ENCODE results near the gene SGIP1. TPM values are rescaled to one million over a fixed set of nuclear protein-coding genes. Genes with fewer than 3 reads are reported as not detected.
A peak's percentile ranks its signal among the peaks of the same experiment; 100 is the strongest.

SGIP1 gene
- total RNA-seq, 2 experiments from 2014 or later: not detected

- Mint-ChIP-seq H3K4me1 (peaks cover 14% of the 10 kb centered on the region), H3K27ac (no peak overlapping the region), H3K9me3 (no peaks in the 10 kb centered on the region), H3K4me3 (no peak overlapping the region), H3K27me3 (peaks cover 70% of the 10 kb centered on the region), H3K36me3 (no peaks in the 10 kb centered on the region)
- no peak for DNase-seq
Observed at GRCh38 chr1:66750577-66750976, 216.6 kb downstream of the SGIP1 start.

- Mint-ChIP-seq H3K27ac (no peak overlapping the region), H3K36me3 (no peaks in the 10 kb centered on the region), H3K4me3 (no peak overlapping the region), H3K4me1 (peaks cover 14% of the 10 kb centered on the region), H3K9me3 (no peaks in the 10 kb centered on the region), H3K27me3 (peaks cover 70% of the 10 kb centered on the region)
- no peak for DNase-seq
Observed at GRCh38 chr1:66751160-66751559, 217.2 kb downstream of the SGIP1 start.

GRCh38 chr1:66752000-66752592 is 218.1 kb downstream of the SGIP1 start, which contains the start of gene DYNLT5:
DYNLT5 (plus strand) TSS chr1:66752459; CDS start chr1:66754659, 2,200 bp downstream.
- Mint-ChIP-seq H3K27ac (no peak within 1 kb of the TSS), H3K36me3 (no peaks in the 10 kb centered on the region), H3K4me3 (peak within 1 kb of the TSS; percentile 58), H3K4me1 (peaks cover 14% of the 10 kb centered on the region), H3K9me3 (no peaks in the 10 kb centered on the region), H3K27me3 (peaks cover 69% of the 10 kb centered on the region)
- DNase-seq: no peak

DNA sequence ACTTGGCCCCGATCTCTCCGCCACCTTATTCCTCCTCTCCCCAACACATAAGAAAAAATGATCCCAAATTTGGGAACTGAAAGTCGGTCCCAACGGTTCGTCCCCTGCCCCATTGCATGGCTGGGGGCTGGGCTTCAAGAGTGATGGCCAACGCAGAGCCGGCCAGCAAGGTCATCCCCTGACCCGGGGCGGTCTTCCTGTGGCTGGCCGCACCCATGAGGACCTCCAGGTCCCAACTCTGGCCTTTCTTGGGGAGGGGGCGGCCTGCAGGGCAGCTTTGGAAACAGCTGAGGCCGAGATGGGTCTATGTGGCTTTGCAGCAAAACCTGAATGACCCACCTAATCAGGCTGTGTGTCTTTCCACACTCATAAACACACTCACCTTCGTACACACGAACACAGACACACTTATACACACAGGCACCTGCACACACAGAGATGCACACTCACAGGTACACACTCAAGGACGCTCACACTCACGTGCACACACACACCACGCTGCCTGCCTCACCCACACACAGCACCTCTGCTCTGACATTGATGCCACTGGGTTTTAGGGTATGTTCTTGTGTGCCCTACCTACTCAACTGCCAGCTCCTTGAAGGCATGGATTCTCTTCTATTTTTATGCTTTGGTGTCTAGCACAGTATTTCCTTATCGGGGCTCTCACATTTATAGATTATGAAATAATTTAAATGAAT is 218.9 kb downstream of the SGIP1 start:
- no peak overlapping the region for H3K27ac Mint-ChIP-seq
- no peaks in the 10 kb centered on the region for H3K9me3 Mint-ChIP-seq
- peaks cover 14% of the 10 kb centered on the region for H3K4me1 Mint-ChIP-seq
- no peaks in the 10 kb centered on the region for H3K36me3 Mint-ChIP-seq
- peaks cover 68% of the 10 kb centered on the region for H3K27me3 Mint-ChIP-seq
- peak overlapping the region; percentile 58 for H3K4me3 Mint-ChIP-seq
- DNase-seq: no peak

GRCh38 chr1:66757722-66758240 is 223.8 kb downstream of the SGIP1 start:
- Mint-ChIP-seq H3K27ac (no peak overlapping the region), H3K4me1 (peaks cover 6% of the 10 kb centered on the region), H3K36me3 (no peaks in the 10 kb centered on the region), H3K4me3 (no peak overlapping the region), H3K27me3 (peaks cover 25% of the 10 kb centered on the region), H3K9me3 (no peaks in the 10 kb centered on the region)
- no peak for DNase-seq

GRCh38 chr1:66758241-66758755 is 224.3 kb downstream of the SGIP1 start:
- no peaks in the 10 kb centered on the region for H3K9me3 Mint-ChIP-seq
- H3K36me3 Mint-ChIP-seq: no peaks in the 10 kb centered on the region
- H3K27me3 Mint-ChIP-seq: peaks cover 20% of the 10 kb centered on the region
- H3K4me3 Mint-ChIP-seq: no peak overlapping the region
- peaks cover 3% of the 10 kb centered on the region for H3K4me1 Mint-ChIP-seq
- H3K27ac Mint-ChIP-seq: no peak overlapping the region
- no peak for DNase-seq

DNA sequence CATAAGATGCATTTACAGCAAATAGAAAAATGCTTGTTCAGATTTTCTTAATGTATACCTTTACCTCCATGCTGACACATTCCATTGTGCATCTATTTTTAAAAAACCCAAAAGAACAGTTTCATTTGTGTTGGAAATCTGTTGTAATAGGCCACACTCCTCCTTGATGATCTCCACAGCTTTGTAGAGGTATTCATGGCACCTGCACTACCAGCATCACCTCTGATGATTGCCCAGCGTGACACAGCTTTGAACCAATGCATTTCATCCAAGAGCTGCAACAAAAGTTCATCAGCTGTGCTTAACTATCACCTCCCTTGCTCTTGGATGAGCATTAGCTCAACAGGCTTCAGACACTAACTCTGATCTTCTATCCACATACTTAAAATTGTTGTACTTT is 226.6 kb downstream of the SGIP1 start:
- no peak overlapping the region for H3K4me3 Mint-ChIP-seq
- no peaks in the 10 kb centered on the region for H3K9me3 Mint-ChIP-seq
- peaks cover 6% of the 10 kb centered on the region for H3K27me3 Mint-ChIP-seq
- no peaks in the 10 kb centered on the region for H3K36me3 Mint-ChIP-seq
- no peak for DNase-seq
- H3K27ac Mint-ChIP-seq: no peak overlapping the region
- peaks cover 6% of the 10 kb centered on the region for H3K4me1 Mint-ChIP-seq

- H3K4me3 Mint-ChIP-seq: no peak overlapping the region
- peaks cover 6% of the 10 kb centered on the region for H3K27me3 Mint-ChIP-seq
- H3K27ac Mint-ChIP-seq: no peak overlapping the region
- DNase-seq: no peak
- H3K36me3 Mint-ChIP-seq: no peaks in the 10 kb centered on the region
- no peaks in the 10 kb centered on the region for H3K9me3 Mint-ChIP-seq
- H3K4me1 Mint-ChIP-seq: peaks cover 6% of the 10 kb centered on the region
Observed at GRCh38 chr1:66761221-66761620, 227.3 kb downstream of the SGIP1 start.

- DNase-seq: peak; percentile 26
- H3K27me3 Mint-ChIP-seq: no peaks in the 10 kb centered on the region
- H3K36me3 Mint-ChIP-seq: no peaks in the 10 kb centered on the region
- H3K9me3 Mint-ChIP-seq: no peaks in the 10 kb centered on the region
- H3K27ac Mint-ChIP-seq: no peak overlapping the region
- no peak overlapping the region for H3K4me3 Mint-ChIP-seq
- H3K4me1 Mint-ChIP-seq: peaks cover 21% of the 10 kb centered on the region
Observed at GRCh38 chr1:66764994-66765578, 231.1 kb downstream of the SGIP1 start.

- H3K4me1 Mint-ChIP-seq: peaks cover 30% of the 10 kb centered on the region
- H3K36me3 Mint-ChIP-seq: no peaks in the 10 kb centered on the region
- no peak overlapping the region for H3K27ac Mint-ChIP-seq
- no peak overlapping the region for H3K4me3 Mint-ChIP-seq
- H3K9me3 Mint-ChIP-seq: no peaks in the 10 kb centered on the region
- no peaks in the 10 kb centered on the region for H3K27me3 Mint-ChIP-seq
- DNase-seq: no peak
Observed at GRCh38 chr1:66767626-66768025, 233.7 kb downstream of the SGIP1 start.

- Mint-ChIP-seq H3K4me3 (no peak overlapping the region), H3K4me1 (peaks cover 30% of the 10 kb centered on the region), H3K9me3 (no peaks in the 10 kb centered on the region), H3K27ac (no peak overlapping the region), H3K36me3 (no peaks in the 10 kb centered on the region), H3K27me3 (no peaks in the 10 kb centered on the region)
- no peak for DNase-seq
Observed at GRCh38 chr1:66768965-66769364, 235.0 kb downstream of the SGIP1 start.

- H3K4me3 Mint-ChIP-seq: peak overlapping the region; percentile 55
- no peaks in the 10 kb centered on the region for H3K9me3 Mint-ChIP-seq
- H3K36me3 Mint-ChIP-seq: no peaks in the 10 kb centered on the region
- H3K27me3 Mint-ChIP-seq: no peaks in the 10 kb centered on the region
- peaks cover 30% of the 10 kb centered on the region for H3K4me1 Mint-ChIP-seq
- DNase-seq: no peak
- peak overlapping the region; percentile 68 for H3K27ac Mint-ChIP-seq
Observed at GRCh38 chr1:66769512-66770229, 235.7 kb downstream of the SGIP1 start.

DNA sequence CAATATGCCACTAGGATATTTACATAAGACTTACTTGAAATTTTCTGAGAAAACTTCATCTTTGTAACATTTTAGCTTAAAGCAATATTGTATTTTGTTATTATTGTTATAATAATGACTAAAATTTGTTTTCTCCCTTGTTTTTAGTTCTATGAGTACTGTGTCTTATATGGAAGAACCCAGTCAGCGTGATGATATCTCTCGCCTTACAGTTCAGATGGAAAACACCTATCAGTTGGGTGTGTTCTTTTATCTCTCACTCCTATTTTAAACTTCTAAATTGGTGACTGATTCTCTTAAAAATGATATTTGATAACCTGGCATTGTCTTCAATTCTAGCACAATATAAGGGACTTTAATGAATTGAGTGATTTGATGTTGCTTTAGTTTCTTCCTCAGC is 236.3 kb downstream of the SGIP1 start:
- Mint-ChIP-seq H3K27me3 (no peaks in the 10 kb centered on the region), H3K4me3 (peak overlapping the region; percentile 24), H3K27ac (peak overlapping the region; percentile 43), H3K36me3 (no peaks in the 10 kb centered on the region), H3K4me1 (peaks cover 27% of the 10 kb centered on the region), H3K9me3 (no peaks in the 10 kb centered on the region)
- DNase-seq: no peak

- no peaks in the 10 kb centered on the region for H3K36me3 Mint-ChIP-seq
- peaks cover 27% of the 10 kb centered on the region for H3K4me1 Mint-ChIP-seq
- H3K27me3 Mint-ChIP-seq: peaks cover 2% of the 10 kb centered on the region
- DNase-seq: no peak
- H3K9me3 Mint-ChIP-seq: no peaks in the 10 kb centered on the region
- H3K4me3 Mint-ChIP-seq: peak overlapping the region; percentile 24
- peak overlapping the region; percentile 43 for H3K27ac Mint-ChIP-seq
Observed at GRCh38 chr1:66770694-66771093, 236.7 kb downstream of the SGIP1 start.

GRCh38 chr1:66773227-66773626 is 239.3 kb downstream of the SGIP1 start:
- Mint-ChIP-seq H3K4me1 (peaks cover 26% of the 10 kb centered on the region), H3K27ac (no peak overlapping the region), H3K4me3 (no peak overlapping the region), H3K36me3 (no peaks in the 10 kb centered on the region), H3K27me3 (peaks cover 4% of the 10 kb centered on the region), H3K9me3 (no peaks in the 10 kb centered on the region)
- DNase-seq: no peak

Measured in activated naive CD8-positive, alpha-beta T cell treated with anti-CD3 and anti-CD28 coated beads for 36 hours (primary cell).